Activated naive CD8-positive, alpha-beta T cell treated with anti-CD3 and anti-CD28 coated beads, Interleukin-2, amount 10 ng/mL, durations not matched to agents 7 days and 5 days (primary cell): Measurements from ENCODE around the gene THADA. TPM values are rescaled to one million over a fixed set of nuclear protein-coding genes. Genes with fewer than 3 reads are reported as not detected.
"Not testable (repeated sequence)": the region's sequence is repeated elsewhere in the genome, so short reads cannot be mapped to it uniquely, and the experiment has no call there.

Experiments used
- ATAC-seq: fragments of 150-1000 bp; cut with Tn5 transposase; one replicate; pipeline ENCODE4 v1.10.0; 2021; ENCODE audit warnings: low read depth, moderate library complexity
- POLR2A ChIA-PET: fragments of 350-600 bp; sonication (Branson Sonifier 250); formaldehyde crosslinking; loops from one replicate; lab custom pipeline; 2021; ENCODE audit warnings: antibody characterized with exemption; lab: Charles Lee
- DNase-seq: peaks from one replicate; pipeline ENCODE4 v3.0.0; 2021
- H3K27ac Mint-ChIP-seq: one replicate; pipeline ENCODE4 v1.8.0; 2022; ENCODE audit warnings: mild to moderate bottlenecking, mixed read lengths
- H3K27me3 Mint-ChIP-seq: one replicate; pipeline ENCODE4 v1.8.0; 2022; ENCODE audit warnings: mild to moderate bottlenecking, moderate library complexity, mixed read lengths
- H3K36me3 Mint-ChIP-seq: one replicate; pipeline ENCODE4 v1.8.0; 2021; ENCODE audit warnings: mild to moderate bottlenecking, mixed read lengths
- H3K4me1 Mint-ChIP-seq: one replicate; pipeline ENCODE4 v1.8.0; 2021; ENCODE audit warnings: mixed read lengths
- H3K4me3 Mint-ChIP-seq: one replicate; pipeline ENCODE4 v1.8.0; 2022; ENCODE audit warnings: mild to moderate bottlenecking, moderate library complexity, mixed read lengths
- H3K9me3 Mint-ChIP-seq: one replicate; pipeline ENCODE4 v1.8.0; 2021; ENCODE audit warnings: mixed read lengths
- total RNA-seq, 2 experiments: library from RNA; stranded (reverse); gene quantifications; one replicate each; pipeline ENCODE4 v1.2.3, GENCODE V29; 2021

Gene THADA
- total RNA-seq, 2 experiments from 2014 or later, result 30.5 to 30.8 TPM

DNA sequence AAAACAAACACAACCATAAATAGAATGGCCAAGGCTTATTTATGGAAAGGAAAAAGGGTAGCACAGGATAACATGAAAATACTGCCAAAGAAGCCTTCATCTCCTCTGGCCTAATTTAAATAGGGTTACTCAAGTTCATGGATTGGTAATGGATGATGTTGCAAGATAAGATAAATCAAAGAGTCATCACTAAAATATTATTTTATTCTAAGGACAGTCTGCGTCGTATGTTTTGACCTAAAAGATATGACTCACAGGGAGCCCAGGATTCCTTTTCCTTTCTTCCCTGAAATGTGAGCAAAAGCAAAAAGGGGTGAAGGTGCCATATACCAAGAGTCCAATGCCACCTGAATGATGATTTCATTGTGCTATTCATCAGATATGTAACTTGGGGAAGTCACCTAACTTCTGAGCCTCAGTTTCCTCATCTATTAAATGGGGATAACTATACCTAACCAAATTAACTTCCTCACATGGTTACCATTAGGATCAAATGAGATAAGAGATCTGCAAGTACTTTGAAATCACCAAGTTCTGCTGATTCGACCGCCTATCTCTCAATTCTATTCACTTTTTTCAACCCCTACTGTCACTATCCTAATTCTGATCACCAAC lies 137.7 kb downstream of the THADA start:
- DNase-seq (no peak), ATAC-seq (no peak)
- H3K27me3 Mint-ChIP-seq, result no peaks in the 10 kb centered on the region
- H3K4me1 Mint-ChIP-seq, result peaks cover 23% of the 10 kb centered on the region
- POLR2A ChIA-PET, result no interaction called here
- H3K27ac Mint-ChIP-seq, result peak overlapping the region; percentile 51
- H3K9me3 Mint-ChIP-seq, result no peaks in the 10 kb centered on the region
- no peak overlapping the region for H3K4me3 Mint-ChIP-seq
- H3K36me3 Mint-ChIP-seq, result peaks cover 19% of the 10 kb centered on the region

DNA sequence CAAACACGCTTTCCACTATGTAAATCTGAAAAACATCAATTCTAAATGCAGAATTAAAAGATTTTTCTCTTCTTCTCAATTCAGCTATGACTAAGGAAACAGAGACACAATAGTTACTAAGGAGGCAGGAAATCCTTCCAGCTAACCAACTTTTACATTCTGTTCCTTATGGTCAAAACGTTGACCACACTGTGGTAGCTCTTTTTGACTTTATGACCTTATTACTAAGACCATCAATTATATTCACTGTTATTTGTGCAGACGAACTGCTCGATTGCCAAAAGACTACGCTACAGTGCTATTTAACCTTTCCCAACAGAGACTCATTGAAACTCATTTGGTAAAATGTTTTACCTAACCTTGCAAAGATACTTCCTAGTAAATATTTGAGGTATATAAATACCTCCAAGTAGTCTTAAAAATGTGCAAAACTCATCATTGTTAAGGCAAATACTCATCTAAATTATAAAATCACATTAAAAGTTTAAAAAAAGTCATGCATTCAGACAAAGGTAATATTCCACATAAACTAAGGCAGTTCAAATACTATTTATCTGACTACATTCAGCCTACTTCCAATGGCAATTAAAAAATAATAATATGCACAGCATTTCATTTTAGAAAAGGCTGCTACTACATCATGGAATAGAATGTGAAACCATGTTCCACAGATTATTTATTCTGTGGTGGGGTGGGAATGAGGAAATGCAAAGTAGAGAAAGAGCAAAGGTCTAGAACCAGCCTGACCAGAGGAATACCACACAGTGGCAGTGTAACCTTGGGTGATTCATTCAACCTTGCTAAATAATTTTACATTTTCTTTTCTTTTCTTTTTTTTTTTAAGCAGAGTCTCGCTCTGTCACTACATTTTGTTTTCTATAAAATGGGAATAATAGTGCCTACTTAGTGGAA lies 139.9 kb downstream of the THADA start:
- POLR2A ChIA-PET, result interaction anchor here (0.7 to 0.9 kb wide), 2 partner anchors 110 to 327 kb away, joined by 3 read pairs; no protein-coding TSS in a partner anchor
- peaks cover 23% of the 10 kb centered on the region for H3K4me1 Mint-ChIP-seq
- H3K9me3 Mint-ChIP-seq, result no peaks in the 10 kb centered on the region
- H3K27ac Mint-ChIP-seq, result no peak overlapping the region
- H3K27me3 Mint-ChIP-seq, result no peaks in the 10 kb centered on the region
- DNase-seq (no peak), ATAC-seq (no peak)
- peak overlapping the region; percentile 9 for H3K4me3 Mint-ChIP-seq
- peaks cover 30% of the 10 kb centered on the region for H3K36me3 Mint-ChIP-seq

DNA sequence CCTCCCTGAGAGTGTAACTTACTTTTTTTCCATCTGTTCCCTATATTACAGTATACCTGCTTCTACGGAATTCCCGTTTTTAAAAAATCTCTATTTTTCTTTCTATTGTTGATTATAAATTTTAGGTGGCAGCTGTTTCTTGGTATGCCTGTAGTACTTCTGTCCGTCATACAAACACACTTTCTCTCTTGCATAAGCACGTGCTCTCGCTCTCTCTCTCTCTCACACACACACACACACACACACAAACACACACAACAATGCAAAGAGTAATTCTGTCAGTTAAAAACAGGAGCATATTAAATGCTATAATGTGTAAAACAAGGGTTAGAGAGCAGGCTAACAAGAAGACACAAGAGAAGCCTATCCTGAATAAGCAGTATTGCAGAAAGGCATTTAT lies 140.5 kb downstream of the THADA start:
- peak overlapping the region; percentile 44 for H3K27ac Mint-ChIP-seq
- POLR2A ChIA-PET, result interaction anchor here (0.9 kb wide), 1 partner anchor 326 kb away, joined by 3 read pairs; no protein-coding TSS in a partner anchor
- DNase-seq (no peak), ATAC-seq (no peak)
- H3K36me3 Mint-ChIP-seq, result peaks cover 27% of the 10 kb centered on the region
- no peaks in the 10 kb centered on the region for H3K9me3 Mint-ChIP-seq
- H3K27me3 Mint-ChIP-seq, result no peaks in the 10 kb centered on the region
- peaks cover 19% of the 10 kb centered on the region for H3K4me1 Mint-ChIP-seq
- no peak overlapping the region for H3K4me3 Mint-ChIP-seq

DNA sequence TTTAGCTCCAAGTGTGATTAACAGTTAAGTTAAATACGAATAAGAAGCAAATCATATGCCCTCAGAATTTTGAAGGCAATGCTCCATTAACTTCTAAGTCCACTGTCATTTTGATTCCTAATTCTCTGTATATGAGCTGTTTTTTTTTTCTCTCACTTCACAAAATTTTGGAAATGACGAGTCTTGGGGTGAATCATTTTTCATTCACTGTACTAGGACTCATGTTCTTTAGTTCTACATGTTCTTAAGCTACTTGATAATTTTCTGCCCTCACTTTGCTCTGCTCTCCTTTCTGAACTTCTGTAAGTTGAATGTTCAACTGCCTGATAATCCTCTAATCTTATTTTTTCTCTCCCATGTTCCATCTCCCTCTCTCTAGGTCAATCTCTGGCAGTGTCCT lies 141.0 kb downstream of the THADA start:
- H3K4me1 Mint-ChIP-seq, result peaks cover 18% of the 10 kb centered on the region
- no peak for ATAC-seq

GRCh38 chr2:43453179-43454170 lies 142.4 kb downstream of the THADA start:
- no peak overlapping the region for H3K4me3 Mint-ChIP-seq

More for the DNA sequence above, 141.0 kb downstream of the THADA start:
- POLR2A ChIA-PET, result no interaction called here
- H3K36me3 Mint-ChIP-seq, result peaks cover 26% of the 10 kb centered on the region
- H3K27ac Mint-ChIP-seq, result no peak overlapping the region
- H3K9me3 Mint-ChIP-seq, result no peaks in the 10 kb centered on the region
- H3K4me3 Mint-ChIP-seq, result no peak overlapping the region
- H3K27me3 Mint-ChIP-seq, result no peaks in the 10 kb centered on the region
- no peak for DNase-seq

DNA sequence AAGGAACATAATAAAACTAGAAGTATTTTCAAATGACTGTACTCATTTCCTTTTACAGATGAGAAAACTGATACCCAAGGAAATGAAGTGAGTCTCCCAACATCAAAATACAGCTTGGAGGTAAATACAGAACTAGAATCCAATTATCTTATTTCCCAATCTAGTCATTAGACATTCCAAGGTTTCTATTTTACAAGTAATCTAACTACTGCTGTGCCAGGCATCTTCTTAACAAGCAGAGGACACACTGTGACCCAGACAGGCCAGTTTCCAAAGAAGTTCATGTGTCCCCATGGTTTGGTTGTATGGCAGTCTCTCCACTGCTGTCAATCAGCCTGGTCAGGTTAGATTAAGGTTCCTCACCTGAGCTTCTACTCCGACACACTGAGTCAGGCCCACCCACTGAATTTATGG lies 143.5 kb downstream of the THADA start:
- H3K9me3 Mint-ChIP-seq, result peaks cover 3% of the 10 kb centered on the region
- ATAC-seq (no peak), DNase-seq (no peak)
- peaks cover 14% of the 10 kb centered on the region for H3K4me1 Mint-ChIP-seq
- H3K27ac Mint-ChIP-seq, result no peak overlapping the region
- no peaks in the 10 kb centered on the region for H3K27me3 Mint-ChIP-seq
- POLR2A ChIA-PET, result no interaction called here
- no peak overlapping the region for H3K4me3 Mint-ChIP-seq
- peaks cover 23% of the 10 kb centered on the region for H3K36me3 Mint-ChIP-seq

More at GRCh38 chr2:43453179-43454170, 142.4 kb downstream of the THADA start:
- no peak for DNase-seq
- POLR2A ChIA-PET, result no interaction called here
- Mint-ChIP-seq H3K9me3 (peaks cover 3% of the 10 kb centered on the region), H3K4me1 (peaks cover 17% of the 10 kb centered on the region), H3K27me3 (no peaks in the 10 kb centered on the region), H3K36me3 (peaks cover 27% of the 10 kb centered on the region), H3K27ac (no peak overlapping the region)
- ATAC-seq, result no peak

GRCh38 chr2:43450617-43451016 lies 145.2 kb downstream of the THADA start:
- DNase-seq, result no peak
- no peak for ATAC-seq
- Mint-ChIP-seq H3K36me3 (peaks cover 36% of the 10 kb centered on the region), H3K4me3 (no peak overlapping the region), H3K27ac (no peak overlapping the region), H3K4me1 (peaks cover 5% of the 10 kb centered on the region), H3K9me3 (peaks cover 3% of the 10 kb centered on the region), H3K27me3 (no peaks in the 10 kb centered on the region)
- POLR2A ChIA-PET, result interaction anchor here (0.6 kb wide), 1 partner anchor 471 kb away, joined by 3 read pairs; no protein-coding TSS in a partner anchor

DNA sequence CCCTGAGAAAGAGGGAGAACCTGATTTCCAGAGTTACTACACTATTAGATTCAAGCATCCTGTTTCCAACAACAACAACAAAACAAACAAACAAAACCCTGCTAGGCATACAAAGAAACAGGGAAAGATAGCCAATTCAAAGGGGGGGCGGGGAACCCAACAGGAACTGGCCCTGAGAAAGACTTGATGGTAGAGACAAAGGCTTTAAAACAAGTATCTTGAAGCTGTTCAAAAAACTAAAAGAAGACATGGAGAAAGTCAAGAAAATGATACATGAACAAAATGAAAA lies 147.1 kb downstream of the THADA start:
- DNase-seq, result no peak
- H3K27ac Mint-ChIP-seq, result no peak overlapping the region

GRCh38 chr2:43448011-43448821 lies 147.6 kb downstream of the THADA start:
- Mint-ChIP-seq H3K4me1 (no peaks in the 10 kb centered on the region), H3K27me3 (no peaks in the 10 kb centered on the region), H3K27ac (no peak overlapping the region), H3K9me3 (peaks cover 3% of the 10 kb centered on the region), H3K36me3 (peaks cover 39% of the 10 kb centered on the region), H3K4me3 (no peak overlapping the region)
- POLR2A ChIA-PET, result no interaction called here
- ATAC-seq (no peak), DNase-seq (no peak)

More for the DNA sequence above, 147.1 kb downstream of the THADA start:
- POLR2A ChIA-PET, result no interaction called here
- no peak for ATAC-seq
- H3K36me3 Mint-ChIP-seq, result peaks cover 37% of the 10 kb centered on the region
- no peak overlapping the region for H3K4me3 Mint-ChIP-seq
- H3K27me3 Mint-ChIP-seq, result no peaks in the 10 kb centered on the region
- no peaks in the 10 kb centered on the region for H3K4me1 Mint-ChIP-seq
- peaks cover 3% of the 10 kb centered on the region for H3K9me3 Mint-ChIP-seq

DNA sequence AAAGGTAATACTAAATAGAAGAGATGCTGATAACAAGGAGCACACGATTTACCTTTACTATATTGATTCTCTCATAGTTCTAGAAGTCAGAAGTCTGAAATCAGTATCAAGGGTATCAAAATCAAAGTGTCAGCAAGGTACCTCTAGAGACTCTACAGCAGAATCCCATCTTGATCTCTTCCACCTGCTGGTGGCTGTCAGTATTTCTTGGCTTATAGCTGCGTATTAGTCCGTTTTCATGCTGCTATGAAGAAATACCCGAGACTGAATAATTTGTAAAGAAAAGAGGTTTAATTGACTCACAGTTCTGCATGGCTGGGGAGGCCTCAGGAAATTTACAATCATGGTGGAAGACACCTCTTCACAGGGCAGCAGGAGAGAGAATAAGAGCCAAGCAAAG lies 149.1 kb downstream of the THADA start:
- not testable (repeated sequence) for H3K9me3 Mint-ChIP-seq, H3K27ac Mint-ChIP-seq, ATAC-seq

DNA sequence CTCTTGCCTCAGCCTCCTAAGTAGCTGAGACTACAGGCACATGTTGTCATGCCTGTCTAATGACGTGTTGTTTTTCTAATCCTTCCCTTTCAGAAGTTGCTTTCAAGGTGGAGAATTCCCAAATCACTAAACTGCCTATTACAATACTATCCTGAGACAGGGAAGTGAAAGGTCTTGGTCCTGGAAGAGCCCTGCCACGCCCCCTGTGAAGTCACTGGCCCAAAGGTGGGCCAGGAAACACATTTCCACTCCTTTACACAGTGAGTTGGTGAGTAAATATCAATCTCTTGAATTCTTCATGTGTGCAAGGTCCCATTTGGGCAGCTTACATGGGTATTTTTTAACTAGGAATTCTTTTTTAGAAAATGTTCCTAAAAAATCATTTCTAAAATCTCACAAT lies 150.1 kb downstream of the THADA start:
- Mint-ChIP-seq H3K27me3 (no peaks in the 10 kb centered on the region), H3K36me3 (peaks cover 32% of the 10 kb centered on the region), H3K4me1 (no peaks in the 10 kb centered on the region), H3K4me3 (no peak overlapping the region), H3K9me3 (peaks cover 3% of the 10 kb centered on the region), H3K27ac (no peak overlapping the region)
- DNase-seq (no peak), ATAC-seq (no peak)
- POLR2A ChIA-PET, result no interaction called here

More for the DNA sequence above, 149.1 kb downstream of the THADA start:
- peaks cover 36% of the 10 kb centered on the region for H3K36me3 Mint-ChIP-seq
- POLR2A ChIA-PET, H3K27me3 Mint-ChIP-seq, DNase-seq, H3K4me3 Mint-ChIP-seq, H3K4me1 Mint-ChIP-seq: not testable (repeated sequence)

DNA sequence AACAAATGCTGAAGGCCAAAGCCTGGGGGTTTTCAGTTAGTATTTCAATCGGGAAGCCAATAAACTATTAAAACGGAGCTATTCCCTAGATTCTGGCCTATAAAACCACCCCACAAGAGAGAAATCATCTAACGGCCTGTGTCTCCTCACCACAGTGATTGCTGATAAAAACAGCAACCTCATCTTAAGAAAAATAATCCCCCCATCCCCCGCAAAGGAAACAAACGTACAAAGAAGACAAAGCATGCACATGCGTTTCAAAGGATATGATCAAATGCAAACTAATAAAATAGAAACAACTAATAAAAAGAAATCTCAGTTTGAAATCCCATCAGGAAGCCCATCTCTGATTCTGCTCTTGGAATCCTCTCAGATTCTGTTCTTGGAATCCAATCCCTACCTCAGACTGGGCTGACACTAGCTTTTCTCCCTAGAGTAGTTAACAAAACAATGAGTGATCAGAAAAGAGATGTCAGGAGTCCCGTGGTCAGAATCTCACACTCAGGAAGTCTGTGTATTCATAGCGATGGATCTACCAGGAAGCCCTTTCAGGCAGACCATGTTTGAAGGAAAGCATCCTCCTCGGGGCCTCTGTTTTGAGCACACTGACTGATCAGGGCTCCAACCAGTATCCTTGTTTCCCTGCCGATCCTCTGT lies 150.7 kb downstream of the THADA start:
- POLR2A ChIA-PET, result no interaction called here
- H3K27me3 Mint-ChIP-seq, result no peaks in the 10 kb centered on the region
- no peak overlapping the region for H3K4me3 Mint-ChIP-seq

More for the DNA sequence above, 150.7 kb downstream of the THADA start:
- Mint-ChIP-seq H3K9me3 (peaks cover 3% of the 10 kb centered on the region), H3K27ac (no peak overlapping the region), H3K36me3 (peaks cover 30% of the 10 kb centered on the region), H3K4me1 (no peaks in the 10 kb centered on the region)
- DNase-seq (no peak), ATAC-seq (no peak)
